RPMI7951 (cell line): ENCODE measurements around the gene WBP1L. TPM values are rescaled to one million over a fixed set of nuclear protein-coding genes. Genes with fewer than 3 reads are reported as not detected.
"Not testable (repeated sequence)": the region's sequence is repeated elsewhere in the genome, so short reads cannot be mapped to it uniquely, and the experiment has no call there.

Source experiments
- DNase-seq: peaks from one replicate; pipeline ENCODE4 v3.0.0-alpha.2; 2012; ENCODE audit warnings: low read depth
- total RNA-seq: library from RNA; depleted of rRNA; stranded (reverse); fragments of >200 nt; shearing (Covaris generic); gene quantifications from 2 replicates; pipeline ENCODE4 v1.2.3, GENCODE V29; 2014

Gene WBP1L
- total RNA-seq, 1 experiment from 2014 or later = 16.8 TPM

- DNase-seq = no peak
Measured at GRCh38 chr10:102804382-102805055, 60.8 kb downstream of the WBP1L start.

GRCh38 chr10:102808380-102808779 lies 64.6 kb downstream of the WBP1L start:
- no peak for DNase-seq

DNA sequence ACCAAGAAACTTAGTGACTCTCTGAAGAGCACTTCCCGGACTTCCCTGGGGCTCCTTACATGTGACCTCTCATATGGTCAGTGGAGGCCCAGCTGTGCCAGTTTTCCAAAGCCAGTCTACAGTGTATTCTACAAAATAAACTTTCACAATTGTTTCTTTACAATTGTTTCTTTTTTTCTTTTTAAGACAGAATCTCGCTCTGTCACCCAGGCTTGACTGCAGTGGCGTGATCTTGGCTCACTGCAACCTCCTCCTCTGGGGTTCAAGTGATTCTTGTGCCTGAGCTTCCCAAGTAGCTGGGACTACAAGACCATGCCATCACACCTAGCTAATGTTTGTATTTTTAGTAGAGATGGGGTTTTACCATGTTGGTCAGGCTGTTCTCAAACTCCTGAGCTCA lies 67.6 kb downstream of the WBP1L start:
- no peak for DNase-seq

DNA sequence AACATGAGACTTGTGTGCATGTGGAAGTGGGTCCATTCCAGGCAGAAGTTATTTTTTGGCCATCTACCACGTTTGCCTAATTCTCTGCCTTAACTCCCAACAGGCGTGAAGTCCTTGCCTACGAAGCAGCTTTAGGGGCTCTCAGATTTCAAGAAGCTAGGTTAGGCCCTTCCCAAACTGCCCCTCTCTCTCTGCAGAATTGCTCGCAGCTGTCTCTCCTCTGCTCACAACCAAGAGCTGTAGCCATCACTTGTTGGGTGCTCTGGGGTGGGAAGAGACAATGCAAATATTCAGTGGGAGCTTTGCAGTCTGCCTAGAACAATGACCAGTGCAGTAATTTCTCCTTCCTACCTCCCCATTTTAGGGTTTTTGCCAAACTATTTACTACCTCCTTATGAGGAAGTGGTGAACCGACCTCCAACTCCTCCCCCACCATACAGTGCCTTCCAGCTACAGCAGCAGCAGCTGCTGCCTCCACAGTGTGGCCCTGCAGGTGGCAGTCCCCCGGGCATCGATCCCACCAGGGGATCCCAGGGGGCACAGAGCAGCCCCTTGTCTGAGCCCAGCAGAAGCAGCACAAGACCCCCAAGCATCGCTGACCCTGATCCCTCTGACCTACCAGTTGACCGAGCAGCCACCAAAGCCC lies 68.6 kb downstream of the WBP1L start:
- DNase-seq = no peak

DNA sequence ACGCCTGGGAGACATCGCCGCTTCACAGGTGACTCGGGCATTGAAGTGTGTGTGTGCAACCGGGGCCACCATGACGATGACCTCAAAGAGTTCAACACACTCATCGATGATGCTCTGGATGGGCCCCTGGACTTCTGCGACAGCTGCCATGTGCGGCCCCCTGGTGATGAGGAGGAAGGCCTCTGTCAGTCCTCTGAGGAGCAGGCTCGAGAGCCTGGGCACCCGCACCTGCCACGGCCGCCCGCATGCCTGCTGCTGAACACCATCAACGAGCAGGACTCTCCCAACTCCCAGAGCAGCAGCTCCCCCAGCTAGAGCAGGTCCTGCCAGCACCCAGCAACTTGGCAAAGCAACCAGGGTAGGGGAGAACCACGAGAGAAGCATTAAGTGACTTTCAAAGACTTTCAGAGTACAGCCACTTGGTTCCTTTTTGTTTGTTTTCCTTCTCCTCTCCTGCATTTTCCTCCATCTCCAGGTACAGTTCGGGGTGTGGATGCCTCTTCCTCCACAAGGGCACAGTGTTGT lies 69.3 kb downstream of the WBP1L start:
- DNase-seq = no peak

GRCh38 chr10:102813734-102814452 lies 70.1 kb downstream of the WBP1L start:
- no peak for DNase-seq

DNA sequence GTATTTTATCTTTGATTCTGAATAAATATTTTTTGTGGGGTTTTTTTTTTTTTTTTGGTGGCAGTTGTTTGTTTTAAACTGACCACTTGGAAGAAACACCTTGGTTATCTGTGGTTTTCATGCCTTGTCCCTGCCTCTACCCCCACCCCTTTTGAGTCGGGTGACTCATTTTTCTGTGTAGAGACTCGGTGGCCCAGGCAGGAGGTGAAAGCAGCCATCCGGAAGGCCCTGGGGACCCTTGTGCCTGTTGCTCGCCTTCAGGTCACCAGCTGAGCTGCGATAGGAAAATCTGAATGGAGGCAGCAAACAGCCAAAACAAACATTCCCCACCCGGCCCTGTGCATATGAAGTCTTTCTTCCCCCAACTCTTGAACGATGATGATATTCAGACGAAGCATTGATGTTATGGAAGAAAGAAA lies 70.7 kb downstream of the WBP1L start:
- peak; percentile 62 for DNase-seq

DNA sequence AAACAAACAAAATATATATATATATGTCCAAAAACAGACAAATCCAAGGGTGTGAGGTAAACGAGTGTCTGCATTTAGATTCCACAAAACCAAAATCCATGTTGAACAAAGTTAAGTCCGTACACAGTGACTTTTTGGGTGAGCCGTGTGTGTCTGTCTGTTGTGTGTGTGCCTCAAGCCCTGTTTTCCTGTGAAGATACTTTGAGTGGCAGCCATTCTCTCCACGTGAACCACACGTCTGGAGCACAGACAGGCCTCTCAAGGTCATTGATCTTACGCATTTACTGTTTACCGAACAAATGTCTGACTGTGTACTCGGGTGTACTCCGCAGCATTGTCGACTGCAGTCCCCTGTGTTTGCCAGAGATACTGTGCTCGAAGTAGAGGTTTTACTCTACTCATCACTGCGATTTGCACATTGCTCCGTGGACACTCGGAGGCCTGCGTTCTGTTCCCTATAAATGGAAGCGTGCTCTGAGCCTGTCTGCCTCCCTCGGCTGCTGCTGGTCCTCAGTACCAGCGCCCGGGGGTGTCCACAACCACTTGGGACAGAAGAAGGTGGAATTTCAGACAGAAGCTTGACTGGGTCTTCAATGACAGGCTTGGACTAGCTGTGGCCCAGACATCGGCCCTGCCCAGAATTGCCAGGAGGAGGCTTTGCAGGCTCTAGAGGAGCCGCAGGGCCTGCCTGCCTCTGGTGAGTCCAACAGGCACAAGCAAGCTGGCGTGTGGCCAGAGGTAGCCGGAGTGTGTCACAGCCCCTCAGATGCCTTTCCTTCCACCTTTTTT lies 71.3 kb downstream of the WBP1L start:
- peak; percentile 45 for DNase-seq

DNA sequence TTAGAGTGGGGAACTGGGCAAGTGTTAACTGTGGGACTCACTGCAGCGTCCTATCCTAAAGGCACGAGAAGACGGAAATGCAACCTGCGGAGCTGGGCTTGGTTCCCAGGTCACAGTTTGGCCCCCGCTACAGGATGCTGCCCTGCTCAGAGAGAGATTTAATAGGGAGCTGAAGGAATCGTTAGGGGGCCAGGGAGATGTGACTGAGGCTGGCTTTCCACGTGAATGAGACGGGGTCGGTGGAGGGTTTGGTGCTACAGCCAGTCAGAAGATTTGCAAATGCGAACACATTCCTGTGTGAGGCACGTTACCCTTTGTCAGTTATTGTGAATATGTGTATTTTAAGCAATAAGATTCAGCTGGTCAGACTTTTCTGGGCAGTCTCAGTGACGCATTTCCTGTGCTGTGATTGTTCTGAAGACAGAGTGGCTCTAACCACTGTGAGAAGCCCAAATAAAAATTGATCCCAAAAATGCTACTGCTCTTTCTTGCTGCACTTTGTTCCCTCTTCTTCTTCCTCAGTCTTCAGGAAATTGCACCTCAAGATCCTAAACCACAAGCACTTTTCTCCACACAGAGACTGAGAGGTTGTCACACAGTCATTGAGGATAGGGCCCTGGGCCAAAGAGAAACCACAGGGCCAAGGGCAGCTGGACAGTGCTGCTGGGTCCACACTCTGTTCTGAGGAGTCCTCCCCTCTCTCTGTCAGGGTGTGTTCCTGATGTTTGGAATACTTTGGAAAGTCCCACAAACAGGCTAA lies 72.2 kb downstream of the WBP1L start:
- DNase-seq = peak; percentile 64

DNA sequence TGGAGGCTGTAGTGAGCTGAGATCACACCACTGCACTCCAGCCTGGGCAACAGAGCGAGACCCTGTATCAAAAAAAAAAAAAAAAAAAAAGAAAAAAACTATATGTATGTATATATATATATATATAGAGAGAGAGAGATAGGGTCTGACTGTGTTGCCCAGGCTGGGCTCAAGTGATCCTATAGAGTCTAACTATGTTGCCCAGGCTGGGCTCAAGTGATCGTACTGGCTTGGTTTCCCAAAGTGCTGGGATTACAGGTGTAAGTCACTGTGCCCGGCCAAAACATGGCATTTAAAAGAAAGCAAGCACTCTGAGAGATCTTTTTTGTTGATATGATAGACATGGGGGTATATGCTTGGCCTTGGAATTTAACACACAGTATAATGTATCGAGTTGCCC lies 73.4 kb downstream of the WBP1L start:
- DNase-seq = no peak

DNA sequence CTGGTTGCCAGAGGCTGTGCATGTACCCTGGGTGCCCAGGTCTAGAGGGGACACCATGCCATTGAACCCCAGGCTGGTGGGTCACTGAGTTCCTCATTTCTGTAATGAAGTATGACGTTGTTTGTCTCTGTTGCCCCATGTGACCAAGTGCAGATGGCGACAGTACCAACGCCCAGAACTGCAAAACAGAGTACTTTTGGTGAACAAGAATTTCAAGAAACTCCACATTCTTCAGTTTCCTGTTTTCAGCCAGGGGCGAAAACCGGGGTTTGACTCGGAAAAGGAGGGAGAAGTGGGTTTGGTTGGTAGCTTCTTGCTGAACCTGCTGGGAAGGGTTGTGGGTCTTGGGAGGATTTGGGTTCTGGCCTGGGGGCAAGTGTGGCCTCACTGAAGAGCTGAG lies 75.3 kb downstream of the WBP1L start:
- DNase-seq = no peak

DNA sequence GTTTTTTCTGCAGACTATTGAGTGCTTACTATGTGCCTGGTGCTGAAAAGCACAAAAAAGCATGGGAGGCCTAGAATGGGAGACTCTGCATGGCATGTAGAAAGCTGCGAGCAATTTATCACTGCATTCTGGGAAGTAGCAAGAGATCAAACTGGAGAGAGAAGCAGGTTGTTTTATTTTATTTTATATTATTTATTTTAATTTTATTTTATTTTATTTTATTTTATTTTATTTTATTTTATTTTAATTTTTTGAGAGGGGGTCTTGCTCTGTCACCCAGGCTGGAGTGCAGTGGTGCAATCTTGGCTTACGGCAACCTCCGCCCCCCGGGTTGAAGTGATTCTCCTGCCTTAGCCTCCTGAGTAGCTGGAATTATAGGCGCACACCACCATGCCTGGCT lies 76.3 kb downstream of the WBP1L start:
- not testable (repeated sequence) for DNase-seq

- DNase-seq = no peak
Measured at GRCh38 chr10:102822222-102822621, 78.5 kb downstream of the WBP1L start.

GRCh38 chr10:102824664-102825063 lies 80.9 kb downstream of the WBP1L start:
- DNase-seq = no peak

GRCh38 chr10:102826148-102826796 lies 82.5 kb downstream of the WBP1L start:
- no peak for DNase-seq

- DNase-seq = no peak
Measured at GRCh38 chr10:102827597-102827975, 83.8 kb downstream of the WBP1L start.

GRCh38 chr10:102831322-102832071 lies 87.7 kb downstream of the WBP1L start:
- DNase-seq = peak; percentile 31

DNA sequence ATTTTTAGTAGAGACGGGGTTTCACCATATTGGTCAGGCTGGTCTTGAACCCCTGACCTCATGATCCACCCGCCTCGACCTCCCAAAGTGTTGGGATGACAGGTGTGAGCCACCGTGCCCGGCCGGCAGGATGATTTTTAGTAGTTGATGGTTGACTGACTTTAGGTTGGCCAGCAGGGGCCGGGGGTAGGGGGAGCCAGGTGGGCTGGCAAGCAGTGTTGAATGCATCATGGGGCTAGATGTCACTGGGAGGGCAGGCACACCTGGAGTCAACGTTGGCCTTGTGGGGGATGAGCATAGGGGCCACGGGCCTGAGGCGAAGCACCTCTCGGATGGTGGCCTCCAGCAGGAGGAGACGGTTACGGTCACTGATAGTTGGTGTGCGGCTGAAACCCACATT lies 88.5 kb downstream of the WBP1L start:
- DNase-seq = no peak

DNA sequence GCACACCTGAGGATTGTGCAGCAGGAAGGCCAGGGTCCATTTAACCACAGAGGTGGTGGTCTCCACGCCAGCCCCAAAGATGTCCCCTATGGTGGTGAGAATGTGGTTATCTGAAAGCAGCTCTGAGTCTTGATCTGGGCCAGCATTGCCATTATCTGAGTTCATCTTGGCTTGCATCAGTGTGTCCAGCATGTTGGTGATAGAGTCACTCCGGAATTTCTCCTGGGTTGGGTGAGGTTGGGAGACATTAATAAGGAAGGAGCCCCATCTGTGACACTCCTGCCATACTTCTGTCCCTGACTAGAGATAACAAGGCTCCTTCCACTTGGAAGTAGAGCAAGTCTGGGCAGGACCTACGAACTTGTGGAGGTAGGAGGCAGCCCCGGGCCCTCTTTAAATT lies 89.2 kb downstream of the WBP1L start:
- no peak for DNase-seq

- DNase-seq = no peak
Measured at GRCh38 chr10:102834143-102834542, 90.4 kb downstream of the WBP1L start.
